GM04503 (cell line): ENCODE data around the gene MRPL12.
"Not testable (repeated sequence)": the region's sequence is repeated elsewhere in the genome, so short reads cannot be mapped to it uniquely, and the experiment has no call there.

Source experiments
- DNase-seq: peaks from one replicate; pipeline ENCODE4 v3.0.0-alpha.2; 2012; ENCODE audit warnings: low read depth

Gene MRPL12

GRCh38 chr17:81702934-81703746 is at the start of gene MRPL12:
TSS of gene MRPL12 (plus strand) at chr17:81703367. CDS start at chr17:81703502, 135 bp downstream.
- peak; percentile 42 for DNase-seq

GRCh38 chr17:81655378-81656117 is 47.6 kb upstream of the MRPL12 start:
- DNase-seq = no peak

- DNase-seq = no peak
These were observed 46.9 kb upstream of the MRPL12 start, which contains the start of gene PDE6G for GRCh38 chr17:81656118-81656743. TSS of gene PDE6G (minus strand) at chr17:81656542. CDS start at chr17:81653305, 3,237 bp downstream.

DNA sequence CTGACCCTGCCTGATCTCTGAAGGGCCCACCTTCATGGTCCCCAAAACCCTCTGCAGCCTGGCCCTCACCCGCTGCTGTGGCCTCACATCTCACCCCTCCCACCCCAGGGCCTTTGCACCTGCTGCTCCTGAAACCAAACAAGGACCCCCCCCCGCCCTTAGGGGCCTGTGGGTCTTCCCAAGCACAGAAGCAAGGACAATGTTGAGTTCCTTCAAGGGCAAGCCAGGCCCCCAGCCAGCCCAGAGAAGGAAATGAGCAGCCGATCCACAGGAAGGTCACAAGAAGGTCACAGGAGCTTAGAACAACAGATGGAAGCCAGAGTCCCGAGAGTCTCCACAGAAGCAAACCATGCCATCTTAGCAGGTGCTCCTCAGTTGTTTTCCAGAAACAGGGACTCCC is 46.3 kb upstream of the MRPL12 start:
- no peak for DNase-seq

DNA sequence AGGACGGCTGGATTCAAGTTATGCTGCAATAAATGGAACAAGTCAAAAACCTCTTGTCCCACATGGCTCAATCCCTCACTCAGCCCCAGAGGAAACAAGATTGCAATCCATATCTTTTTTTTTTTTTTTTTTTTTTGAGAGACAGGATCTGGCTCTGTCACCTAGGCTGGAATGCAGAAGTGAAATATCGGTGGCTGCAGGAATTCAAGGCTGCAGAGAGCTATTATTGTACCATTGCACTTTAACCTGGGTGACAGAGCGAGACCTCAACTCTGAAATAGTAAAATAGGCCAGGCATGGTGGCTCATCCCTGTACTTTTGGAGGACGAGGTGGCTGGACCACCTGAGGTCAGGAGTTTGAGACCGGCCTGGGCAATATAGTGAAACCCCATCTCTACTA is 44.1 kb upstream of the MRPL12 start:
- no peak for DNase-seq

DNA sequence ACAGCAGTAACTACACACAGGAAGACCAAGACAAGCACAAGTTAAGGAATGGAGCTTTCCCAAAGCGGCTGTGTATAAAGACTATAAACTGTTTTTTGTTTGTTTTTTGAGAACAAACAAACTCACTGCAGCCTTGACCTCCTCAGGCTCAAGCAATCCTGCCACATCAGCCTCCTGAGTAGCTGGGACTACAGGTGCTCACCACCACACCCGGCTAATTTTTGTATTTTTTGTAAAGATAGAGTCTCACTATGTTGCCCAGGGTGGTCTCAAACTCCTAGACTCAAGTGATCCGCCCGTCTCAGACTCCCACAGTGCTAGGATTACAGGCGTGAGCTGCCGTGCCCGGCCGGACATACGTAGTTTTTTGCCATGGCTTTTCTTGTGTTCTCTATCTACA is 42.7 kb upstream of the MRPL12 start:
- DNase-seq = no peak

GRCh38 chr17:81662002-81662401 is 41.2 kb upstream of the MRPL12 start:
- no peak for DNase-seq

GRCh38 chr17:81664051-81664470 is 39.1 kb upstream of the MRPL12 start:
- DNase-seq = no peak

GRCh38 chr17:81665205-81666091 is 37.7 kb upstream of the MRPL12 start:
- DNase-seq = no peak

GRCh38 chr17:81666092-81666341 is 37.1 kb upstream of the MRPL12 start:
- no peak for DNase-seq

- DNase-seq = peak; percentile 66
These were observed 36.6 kb upstream of the MRPL12 start, which contains the start of the genes CCDC137 and OXLD1 for GRCh38 chr17:81666342-81667191. TSS of gene CCDC137 (plus strand) at chr17:81666737. CDS start at chr17:81666767, 30 bp downstream. TSS of gene OXLD1 (minus strand) at chr17:81666605. CDS start at chr17:81666577, 28 bp downstream.

DNA sequence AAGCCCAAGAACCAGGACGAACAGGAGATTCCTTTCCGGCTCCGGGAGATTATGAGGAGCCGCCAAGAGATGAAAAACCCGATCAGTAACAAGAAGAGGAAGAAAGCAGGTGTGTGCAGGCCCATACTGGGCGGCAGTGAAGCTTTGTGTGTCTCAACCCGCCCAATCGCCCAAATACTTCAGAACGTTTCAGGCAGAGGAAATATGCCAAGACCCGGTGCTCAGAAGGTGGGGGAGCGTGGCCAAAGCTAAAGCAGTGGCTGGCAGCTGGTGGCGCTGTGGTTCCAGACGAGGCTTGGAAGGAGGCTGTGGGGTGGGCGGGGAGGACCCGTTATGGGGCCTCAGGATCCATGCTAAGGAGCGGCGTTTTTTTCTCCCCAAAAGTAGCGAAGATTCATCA is 35.4 kb upstream of the MRPL12 start:
- no peak for DNase-seq

- no peak for DNase-seq
These were observed 30.7 kb upstream of the MRPL12 start for GRCh38 chr17:81672504-81672903.

DNA sequence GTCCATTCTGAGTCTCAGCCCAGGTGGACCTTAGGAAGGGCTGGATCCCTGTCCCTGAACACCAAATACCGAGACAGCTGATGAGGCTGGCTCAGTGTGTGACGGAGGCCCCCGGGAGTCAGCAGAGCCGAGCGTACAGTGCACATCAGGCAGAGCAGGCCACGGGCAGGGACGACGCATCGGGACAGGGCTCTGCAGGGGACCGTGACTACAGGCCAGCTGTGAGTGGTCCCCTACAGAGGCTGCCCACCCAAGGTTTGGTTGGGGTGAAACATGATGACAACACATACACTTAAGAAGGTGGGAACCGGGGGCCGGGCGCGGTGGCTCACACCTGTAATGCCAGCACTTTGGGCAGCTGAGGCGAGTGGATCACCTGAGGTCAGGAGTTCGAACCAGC is 30.2 kb upstream of the MRPL12 start:
- no peak for DNase-seq

- no peak for DNase-seq
These were observed 29.5 kb upstream of the MRPL12 start for GRCh38 chr17:81673561-81674258.

DNA sequence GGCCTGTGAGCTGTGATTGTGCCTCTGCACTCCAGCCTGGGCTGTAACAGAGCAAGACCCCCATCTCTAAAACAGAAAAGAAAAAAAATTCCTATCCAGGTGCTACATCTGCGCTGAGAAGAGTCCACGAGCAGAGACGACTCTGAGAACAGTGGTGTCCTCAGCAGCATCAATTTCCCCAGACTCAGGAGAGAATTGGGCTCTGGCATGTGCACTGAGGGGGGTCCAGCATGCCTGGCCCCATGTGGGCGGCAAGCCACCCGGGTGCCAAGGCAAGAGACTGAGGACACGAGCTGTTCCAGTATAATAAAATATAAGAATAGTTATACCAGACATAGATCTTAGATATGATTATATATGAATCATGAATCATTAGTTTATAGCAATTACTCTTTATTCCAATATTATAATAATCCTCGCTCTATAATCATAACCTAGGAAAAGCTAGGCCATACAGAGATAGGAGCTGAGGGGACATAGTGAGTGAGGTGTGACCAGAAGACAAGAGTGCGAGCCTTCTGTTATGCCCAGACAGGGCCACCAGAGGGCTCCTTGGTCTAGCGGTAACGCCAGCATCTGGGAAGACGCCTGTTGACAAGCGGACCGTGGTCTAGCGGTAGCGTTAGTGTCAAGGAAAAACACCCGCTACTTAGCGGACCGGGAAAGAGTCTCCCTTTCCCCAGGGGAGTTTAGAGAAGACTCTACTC is 27.5 kb upstream of the MRPL12 start:
- not testable (repeated sequence) for DNase-seq

DNA sequence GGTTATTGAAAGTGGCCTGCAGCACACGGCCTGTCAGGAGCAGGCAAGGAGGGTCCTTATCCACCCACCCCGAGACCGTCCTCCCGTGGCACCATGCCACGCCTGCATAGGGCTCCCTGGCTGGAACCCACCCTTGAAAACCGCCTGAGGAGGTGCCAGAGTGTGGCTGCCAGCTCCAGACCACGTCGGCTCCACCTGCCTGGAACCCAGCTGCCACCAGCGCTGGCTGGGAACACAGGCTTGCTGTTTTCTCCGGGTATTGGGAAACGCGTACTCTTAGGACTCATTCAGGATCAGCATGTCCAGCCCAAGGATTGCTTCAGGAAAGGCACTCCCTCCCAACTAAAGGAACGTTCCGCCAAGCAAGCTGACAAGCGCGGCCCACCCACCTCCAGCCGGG is 26.3 kb upstream of the MRPL12 start:
- DNase-seq = no peak

DNA sequence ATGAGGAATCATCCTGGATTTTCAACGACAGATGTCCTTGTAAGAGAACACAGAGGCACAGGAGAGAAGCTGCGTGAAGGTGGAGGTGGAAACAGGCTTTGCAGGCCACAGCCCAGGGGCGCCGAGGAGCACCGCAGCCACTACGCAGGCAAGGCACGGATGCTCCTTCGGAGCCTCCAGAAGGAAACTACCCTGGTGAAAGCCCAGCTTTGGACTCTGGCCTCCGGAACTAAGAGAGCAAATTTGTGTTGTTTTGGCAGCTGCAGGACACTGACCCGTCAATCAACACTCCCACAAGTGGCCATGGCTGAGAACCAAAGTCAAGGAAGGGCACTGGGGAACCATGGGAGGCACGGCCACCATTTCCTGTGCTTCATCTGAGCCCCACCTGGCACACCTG is 23.0 kb upstream of the MRPL12 start:
- no peak for DNase-seq

DNA sequence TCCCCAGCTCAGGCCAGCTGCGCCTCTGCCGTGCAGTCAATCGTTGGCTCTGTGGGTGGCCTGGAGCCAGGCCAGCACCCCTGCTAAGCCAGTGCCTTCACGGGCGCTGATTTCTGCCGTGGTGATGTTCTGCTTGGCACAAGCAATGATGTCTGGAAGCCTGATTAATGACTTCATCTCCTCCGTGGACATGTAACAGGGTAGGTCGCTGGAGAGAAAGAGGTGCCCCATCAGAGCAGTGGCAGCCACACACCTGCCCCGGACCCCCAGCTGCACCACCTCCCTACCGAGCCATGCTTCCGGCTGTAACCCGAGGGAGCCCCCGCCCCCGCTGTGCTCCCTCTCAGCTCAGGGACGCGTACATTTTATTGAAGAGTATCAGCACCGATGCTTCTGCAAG is 21.5 kb upstream of the MRPL12 start:
- DNase-seq = no peak
